Stimulated activated naive CD4-positive, alpha-beta T cell treated with Interleukin-2 at 50 U/mL for 16 hours (primary cell): Measurements from ENCODE around the gene COL23A1.
"Not testable (repeated sequence)": the region's sequence is repeated elsewhere in the genome, so short reads cannot be mapped to it uniquely, and the experiment has no call there.

ENCODE experiments used
- DNase-seq: peaks from one replicate; lab custom pipeline; 2025; lab: John Stamatoyannopoulos, UW

COL23A1 gene

DNA sequence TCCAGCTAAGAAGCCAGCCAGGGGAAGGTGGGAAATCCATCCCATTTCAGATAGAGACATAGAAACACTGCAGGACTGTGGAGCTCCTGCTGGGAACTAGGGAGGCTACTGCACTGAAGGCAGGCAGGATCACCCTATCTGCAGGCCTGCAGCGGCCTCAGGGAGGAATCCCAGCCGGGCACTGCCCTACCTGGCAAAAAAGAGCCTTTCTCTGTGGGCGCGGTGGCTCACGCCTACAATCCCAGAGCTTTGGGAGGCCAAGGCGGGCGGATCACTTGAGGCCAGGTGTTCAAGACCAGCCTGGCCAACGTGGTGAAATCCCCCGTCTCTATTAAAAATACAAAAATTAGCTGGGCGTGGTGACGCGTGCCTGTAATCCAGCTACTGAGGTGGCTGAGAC, 286.2 kb downstream of the COL23A1 start:
- no peak for DNase-seq

DNA sequence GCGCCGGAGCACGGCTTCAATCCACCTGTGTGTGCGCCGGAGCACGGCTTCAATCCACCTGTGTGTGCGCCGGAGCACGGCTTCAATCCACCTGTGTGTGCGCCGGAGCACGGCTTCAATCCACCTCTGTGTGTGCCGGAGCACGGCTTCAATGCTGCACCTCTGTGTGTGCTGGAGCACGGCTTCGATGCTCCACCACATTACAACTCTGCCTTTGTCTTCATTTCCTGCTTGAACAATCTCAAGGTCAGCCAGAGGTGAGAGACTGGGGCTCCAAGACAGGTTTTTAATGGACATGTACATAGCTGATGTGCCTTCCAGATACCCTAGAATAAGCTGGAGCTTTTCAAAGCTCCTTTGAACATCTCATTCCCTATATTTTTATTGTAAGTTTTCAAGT, 287.9 kb downstream of the COL23A1 start:
- not testable (repeated sequence) for DNase-seq

DNA sequence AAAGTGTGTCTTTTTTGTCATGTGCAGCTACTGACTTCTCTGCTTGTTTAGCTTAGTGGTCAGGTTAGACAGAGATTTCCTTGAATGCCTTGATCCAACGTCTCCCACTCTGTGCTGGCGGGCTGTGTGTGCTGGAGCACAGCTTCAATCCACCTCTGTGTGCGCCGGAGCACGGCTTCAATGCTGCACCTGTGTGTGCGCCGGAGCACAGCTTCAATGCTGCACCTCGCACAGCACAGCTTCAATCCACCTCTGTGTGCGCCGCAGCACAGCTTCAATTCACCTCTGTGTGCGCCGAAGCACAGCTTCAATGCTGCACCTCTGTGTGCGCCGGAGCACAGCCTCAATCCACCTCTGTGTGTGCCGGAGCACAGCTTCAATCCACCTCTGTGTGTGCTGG, 288.6 kb downstream of the COL23A1 start:
- no peak for DNase-seq

DNA sequence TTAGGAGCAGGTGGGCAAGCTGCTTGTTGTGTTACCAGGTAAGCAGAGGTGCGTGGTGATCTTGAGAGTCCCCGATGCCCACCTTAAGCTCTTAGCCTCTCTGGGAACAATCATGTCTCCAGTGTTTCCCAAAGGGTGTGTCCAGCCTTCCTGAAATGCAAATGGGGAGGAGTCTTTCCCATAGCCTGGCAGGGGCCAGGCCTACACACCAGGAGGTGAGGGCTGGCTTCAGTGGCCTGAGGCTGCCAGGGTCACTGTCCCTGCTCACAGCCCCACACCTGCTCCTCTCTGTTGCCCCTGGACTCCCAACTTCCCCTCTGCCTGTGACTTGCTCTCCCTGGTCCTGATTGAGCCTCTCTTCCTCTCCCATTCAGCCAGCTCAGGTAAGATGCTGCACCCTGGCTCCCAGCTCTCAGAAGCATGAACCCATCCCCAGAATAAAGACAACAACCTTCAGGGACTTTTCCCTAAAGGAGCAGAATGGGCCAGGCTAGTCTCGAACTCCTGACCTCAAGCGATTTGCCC, 291.8 kb downstream of the COL23A1 start:
- DNase-seq = no peak

DNA sequence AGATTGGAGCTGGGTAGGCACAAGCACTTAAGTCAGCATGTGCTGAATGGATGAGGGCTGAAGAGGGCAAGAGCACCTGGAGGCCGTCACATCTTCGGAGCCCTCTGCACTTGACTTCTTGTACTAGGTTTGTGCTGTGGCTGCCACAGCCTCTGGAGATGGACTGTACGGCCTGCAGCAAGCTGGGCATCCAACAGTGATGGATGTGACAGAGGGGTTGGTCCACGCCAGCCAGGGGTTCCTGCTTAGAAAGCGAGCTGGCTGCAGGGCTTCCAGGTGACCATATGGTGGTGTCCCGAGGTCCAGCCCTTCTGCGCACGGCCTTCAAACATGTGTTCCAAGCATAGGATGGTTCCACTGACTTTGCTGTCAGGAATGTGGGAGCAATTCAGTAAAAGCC, 292.4 kb downstream of the COL23A1 start:
- no peak for DNase-seq

DNA sequence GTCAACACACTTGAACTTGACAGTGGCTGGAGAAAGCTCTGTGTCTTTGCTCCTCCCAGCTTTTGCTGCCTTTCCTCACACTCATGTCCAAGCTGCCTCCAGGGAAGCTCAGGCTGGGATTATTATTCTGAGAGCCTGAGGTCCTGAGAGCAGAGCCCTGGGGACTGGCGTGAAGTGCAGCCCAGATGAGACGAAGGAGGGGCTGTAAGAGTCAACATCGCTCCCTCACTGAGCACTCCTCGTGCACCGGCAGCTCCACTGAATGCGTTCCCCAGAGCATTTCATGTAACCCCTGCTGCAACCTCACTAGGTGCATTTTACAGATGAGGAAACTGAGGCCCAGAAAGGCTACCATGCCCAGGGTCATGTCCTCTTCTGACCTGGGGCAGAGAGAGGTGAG, 294.1 kb downstream of the COL23A1 start:
- DNase-seq = no peak

DNA sequence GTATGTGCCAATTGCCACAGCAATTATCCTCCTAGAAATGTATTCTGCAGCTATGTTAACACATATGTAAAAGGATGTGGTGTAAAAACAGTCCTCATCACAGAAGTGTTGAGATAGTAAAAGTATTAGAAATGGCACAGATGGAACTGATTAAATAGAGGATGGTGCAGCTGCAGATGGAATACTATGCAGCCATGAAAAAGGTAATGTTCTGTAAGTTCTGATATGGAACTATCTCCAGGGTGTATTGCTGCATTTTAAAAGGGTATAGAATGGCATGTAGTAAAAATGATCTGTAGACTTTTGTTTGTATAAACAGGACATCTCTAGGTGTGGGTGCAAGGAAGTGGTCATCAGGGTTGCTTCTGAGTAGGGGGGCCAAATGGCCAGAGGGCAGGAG, 294.6 kb downstream of the COL23A1 start:
- DNase-seq = no peak

DNA sequence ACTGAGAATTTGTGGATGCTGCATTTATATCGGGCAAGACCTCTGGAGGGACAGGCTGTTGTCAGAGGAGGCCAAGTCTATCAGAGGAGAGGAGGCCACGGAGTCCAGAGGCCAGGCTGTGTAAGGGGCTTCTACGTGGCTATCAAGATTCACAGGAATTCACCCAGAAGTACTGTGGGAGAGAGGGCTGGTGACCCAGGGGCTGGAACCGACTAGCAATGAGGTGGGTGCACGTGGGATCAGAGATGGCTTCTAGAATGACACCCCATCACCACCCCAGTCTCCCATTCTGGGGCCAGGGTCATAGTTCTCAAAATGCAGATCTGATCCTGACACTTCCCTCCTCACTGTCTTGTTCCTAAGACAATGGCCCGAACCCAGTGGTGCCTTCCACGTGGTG, 296.4 kb downstream of the COL23A1 start:
- DNase-seq = no peak

DNA sequence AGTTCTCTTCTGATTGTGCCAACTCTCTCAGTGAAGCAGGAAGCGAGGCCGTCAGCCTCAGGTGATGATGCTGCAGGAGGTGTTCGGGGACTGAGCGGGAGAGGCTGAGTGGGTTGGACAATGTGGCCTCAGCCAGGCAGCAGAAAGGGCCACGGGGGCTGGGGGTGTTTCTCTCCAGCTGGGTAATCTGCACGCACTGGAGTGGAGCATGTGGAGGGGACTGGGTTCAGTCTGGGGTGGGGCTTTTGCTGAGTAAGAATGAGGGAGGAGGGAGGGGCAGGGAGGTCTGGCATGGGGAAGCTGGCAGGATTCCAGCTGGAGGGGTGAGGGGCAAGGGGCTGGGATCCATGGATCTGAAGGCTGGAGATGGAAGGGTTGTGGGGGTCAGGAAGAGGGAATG, 296.8 kb downstream of the COL23A1 start:
- no peak for DNase-seq

DNA sequence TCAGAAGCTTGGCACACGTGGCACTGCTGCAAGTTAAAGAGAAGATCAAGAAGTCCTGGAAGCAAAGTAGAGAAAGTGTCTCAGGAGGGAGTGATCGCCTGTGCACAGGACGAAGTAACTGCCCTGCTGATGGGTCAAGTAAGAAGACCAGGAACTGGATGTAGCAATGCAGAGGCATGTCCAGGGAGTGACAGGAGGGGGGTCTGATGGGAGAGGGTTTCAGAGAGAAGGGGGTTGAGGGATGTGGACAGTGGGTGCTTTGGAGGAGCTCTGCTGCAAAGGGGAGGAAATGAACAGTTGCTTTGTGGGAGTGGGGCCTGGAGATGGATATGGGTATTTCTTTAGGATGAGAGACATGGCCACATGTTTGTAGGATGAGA, 297.4 kb downstream of the COL23A1 start:
- no peak for DNase-seq

DNA sequence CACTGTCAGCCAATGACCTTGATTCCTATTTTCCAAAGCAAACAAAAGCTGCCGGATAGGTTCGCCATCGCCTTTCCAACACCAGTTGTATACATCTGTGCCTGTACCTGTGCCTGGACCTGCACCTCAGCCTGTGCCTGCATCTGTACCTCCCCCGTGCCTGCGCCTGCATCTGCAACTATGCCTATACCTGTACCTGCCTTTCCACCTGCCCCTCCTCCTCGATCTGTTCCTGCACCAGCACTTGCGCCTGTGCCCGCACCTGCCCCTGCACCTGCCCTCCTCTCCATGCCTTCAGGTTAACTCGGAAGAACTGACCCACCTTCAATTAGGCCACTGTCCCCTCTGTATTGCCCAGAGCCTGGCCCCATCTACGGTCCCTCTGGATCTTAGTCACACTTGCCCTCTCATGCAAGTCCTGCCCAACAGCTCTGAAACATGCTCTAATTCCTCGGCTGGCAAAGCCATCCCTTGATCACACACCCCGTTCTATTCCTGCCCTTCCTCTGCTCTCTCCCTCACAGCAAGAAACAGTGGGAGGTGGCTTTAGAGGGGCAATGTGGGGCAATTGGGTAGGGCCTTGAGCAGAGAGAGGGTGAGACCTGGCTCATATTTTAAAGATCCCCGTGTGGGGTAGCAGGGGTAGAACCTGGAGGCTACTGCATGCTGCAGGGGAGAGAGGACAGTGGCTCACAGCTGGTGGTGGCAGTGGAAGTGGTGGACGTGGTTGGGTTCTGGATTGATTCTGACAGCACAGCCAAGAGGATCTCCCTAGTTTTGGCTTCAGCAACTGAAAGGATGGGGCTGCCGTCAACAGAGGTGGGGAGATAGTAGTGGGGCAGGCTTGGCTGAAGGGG, 298.0 kb downstream of the COL23A1 start:
- no peak for DNase-seq

DNA sequence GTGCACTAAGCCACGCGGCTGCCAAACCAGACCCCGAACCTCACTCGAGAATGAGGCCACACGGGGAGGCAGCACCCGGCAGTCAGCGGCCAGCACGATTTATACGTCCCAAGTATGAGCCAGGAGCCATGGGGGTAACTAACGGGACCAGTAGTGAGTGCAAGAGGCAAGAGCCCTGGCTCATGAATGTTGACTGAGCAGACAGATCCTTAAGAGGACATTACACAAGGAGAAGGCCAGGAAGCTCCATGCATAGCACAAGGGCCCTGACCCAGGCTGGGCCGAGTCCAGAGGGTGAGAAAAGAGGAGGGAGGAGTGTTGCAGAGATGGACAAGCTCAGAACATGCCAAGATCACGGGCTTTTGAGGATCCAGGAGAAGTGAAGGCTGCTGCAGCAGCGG, 299.0 kb downstream of the COL23A1 start:
- no peak for DNase-seq

DNA sequence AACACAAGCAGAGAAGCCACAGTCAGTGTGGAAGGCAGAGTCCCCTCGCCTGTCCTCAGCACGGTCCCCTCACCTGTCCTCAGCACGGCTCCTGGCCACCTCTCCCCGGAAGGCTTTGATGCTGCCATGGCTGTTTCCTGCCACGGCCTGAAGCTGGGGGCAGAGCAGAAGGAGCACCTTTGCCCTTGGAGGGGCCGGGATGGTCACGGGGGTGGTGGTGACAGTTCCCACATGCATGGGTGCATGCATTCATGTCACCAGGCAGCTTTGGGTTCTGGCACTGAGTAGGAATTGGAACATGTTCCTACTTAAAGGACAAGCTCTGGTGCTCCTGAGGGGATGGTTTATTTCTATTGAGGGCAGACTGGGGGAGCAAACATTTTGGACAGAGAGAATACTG, 299.8 kb downstream of the COL23A1 start:
- no peak for DNase-seq

DNA sequence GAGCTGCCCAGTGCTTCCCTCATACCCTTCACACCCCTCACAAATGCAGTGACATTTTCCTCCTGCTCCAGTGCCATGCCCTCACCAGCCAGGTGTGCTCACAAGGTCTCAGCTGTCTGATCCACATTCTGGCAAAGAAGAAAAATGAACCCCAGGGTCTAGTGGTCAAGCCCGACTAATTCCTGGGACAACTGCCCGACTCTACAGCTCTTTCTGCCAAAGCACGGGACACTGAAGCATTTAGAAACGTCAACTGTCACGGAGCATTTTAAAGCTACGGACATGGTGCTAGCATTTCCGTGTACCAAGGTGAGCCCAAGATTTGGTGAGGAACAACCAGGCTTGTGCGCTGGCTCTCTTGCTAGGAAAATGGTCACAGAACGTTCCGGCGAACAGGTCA, 300.8 kb downstream of the COL23A1 start:
- no peak for DNase-seq

DNA sequence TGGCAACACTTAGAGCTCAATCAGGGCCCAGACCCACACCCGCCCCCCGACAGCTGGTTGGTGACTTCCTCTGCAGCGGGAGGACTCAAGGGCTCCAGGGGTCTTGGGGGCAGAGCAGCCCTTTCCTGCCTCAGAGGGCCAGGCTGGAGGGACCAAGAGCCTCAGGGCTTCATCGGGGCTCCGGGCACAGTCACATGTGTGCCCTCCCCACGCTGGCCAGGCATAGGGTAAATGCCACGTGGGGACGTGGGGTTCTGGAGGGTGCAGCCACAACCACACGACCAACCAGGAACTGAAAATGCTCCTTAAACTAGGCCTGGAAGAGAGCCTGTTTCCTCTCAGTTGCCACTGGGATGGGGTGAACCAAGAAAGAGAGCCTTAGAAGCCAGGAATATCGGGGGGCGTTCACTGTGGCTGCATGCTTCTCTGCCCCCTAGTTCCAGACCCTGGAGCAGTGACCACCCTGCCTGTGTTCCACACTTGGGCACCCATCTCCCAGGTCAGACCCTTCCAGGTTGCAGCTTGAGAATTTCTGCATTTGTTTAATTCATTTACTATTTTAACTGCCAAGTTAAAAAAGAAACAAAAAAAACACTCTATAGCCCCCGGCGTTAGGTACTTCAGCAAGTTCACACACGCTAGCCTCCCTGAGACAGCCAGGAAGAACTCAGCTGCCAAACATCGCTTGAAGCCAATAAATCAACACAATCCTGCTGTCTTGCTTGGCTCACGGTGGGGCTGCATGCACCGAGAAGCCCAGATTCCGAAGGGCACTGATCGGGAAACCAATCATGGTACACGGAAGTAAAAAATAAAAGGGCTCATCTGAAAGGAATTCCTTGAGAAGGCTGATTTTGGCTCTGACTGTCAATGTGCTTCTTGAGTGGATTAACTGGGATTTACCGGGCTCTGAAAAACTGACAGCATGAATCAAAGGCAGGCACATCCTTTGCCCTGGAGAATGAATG, 301.5 kb downstream of the COL23A1 start:
- DNase-seq = no peak

DNA sequence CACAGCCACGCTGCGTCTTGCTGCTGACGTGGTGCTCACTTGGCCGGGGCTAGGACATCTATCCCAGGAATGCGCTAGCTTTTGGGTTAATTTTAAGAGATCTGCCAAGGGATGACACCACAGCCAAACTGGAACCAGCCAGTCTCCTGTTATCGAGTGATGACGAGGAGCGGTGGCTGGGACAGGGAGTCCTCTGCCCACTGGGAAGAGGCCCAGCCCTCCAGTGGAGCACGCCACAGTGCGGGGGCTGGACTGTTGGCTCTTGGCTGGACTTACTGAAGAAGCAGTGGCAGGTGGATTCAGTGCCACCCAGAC, 302.4 kb downstream of the COL23A1 start:
- DNase-seq = no peak

DNA sequence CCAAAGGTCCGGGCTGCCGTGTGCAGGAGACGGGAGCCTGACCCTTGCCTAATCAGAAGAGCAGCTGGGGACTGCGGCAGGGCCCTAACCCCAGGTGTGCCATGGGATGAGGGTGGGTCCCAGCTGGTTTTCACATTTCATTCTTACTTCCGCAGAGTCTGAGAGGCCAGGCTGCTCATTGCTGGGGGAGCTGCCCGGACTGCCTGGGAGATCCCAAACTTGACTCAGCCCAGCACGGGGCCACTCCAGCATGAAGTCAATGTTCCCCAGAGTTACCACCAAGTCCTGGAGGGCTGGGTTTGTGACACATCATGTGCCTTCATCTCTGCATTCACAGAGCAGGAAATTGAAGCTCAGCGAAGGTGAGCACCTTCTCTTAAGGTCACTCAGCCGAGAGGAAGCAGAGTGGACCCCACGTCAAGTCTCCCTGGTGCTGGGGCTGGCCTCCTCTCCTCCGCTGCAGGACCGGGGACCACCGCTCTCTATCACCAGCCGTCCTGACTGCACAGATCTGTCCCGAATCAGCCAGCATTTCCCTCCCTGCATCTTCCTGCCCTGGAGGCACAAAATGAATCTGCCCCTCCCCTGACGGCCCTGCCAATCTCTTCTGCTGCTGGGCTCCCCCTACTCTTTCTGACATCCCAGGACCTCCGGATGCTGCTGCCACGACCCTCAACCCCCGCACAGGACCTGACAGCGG, 303.0 kb downstream of the COL23A1 start:
- DNase-seq = no peak

DNA sequence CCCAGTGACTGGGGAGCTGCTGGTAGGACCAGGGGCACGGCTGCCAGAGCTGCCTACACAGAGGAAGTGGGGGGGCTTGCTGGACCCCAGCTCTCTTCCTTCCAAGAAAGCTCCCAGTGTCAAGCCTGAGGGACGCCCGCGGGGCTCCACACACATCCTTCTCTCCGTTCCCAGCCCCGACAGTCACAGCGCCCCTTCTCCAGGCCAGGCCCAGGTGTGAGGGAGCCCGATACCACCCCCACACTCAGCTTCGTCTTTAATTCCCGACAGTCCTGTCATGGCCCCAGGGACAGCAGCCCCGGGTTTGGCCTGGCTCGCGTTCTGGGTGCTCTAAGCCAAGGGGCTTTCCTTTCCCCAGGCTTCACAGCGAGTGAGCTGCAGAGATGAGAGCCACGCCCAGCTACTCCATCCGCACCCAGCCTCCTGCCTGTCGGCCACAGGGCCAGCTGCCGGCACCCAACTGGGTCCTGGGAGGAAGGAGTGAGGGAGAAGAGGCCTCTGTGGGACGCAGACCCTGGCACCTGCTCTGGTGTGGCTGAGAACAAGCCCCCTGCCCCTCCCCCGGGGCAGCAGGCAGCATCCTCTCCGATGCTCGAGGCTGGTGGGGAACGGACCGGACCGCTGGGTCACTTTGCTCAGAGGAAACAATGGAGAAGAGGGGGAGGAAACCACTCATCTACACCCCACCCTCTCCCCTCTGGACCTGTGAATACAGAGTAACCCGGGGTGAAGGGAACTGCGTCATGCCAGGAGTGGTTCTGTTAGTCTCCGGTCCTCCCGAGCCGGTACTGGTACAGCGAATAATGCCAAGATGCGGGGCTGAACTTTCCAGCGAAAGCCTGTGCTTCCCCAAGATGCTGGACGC, 303.7 kb downstream of the COL23A1 start:
- DNase-seq = no peak

DNA sequence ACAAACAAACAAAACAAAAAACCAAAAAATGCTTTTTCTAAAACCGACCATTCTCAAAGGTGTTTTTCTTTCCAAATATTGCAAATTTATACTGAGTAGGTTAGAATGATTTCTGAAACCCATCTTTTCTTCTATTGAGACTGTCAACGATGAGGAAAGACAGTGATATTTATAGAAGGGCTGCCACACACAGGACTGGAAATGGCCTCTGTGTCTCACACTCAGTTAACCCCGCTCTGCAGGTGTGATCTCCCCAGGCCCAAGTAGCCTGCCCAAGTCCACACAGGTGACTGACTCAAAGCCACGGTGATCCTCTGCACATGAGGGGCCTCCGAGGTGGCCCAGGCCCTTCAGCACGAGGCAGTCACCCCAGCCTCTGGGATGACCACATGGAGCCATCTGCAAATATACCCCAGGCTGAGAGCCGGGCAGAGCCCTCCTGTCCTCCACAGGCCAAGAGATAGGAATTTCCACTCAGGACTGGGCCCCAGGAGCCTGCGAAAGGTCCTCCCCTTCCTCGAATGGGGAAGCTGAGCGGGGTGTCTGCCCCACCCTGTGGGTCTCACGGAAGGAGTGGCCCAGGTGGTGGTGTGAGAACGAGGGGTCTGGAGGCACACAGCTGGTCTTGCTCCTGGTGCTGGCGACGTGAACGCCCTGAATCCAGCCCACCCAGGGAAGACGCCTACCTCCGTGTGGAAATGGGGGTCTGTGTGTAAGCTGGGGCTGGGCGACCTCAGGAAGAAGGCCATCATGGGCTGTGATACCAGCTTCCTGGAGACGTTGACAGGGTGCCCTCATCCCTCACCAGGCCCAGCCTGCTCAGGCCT, 304.6 kb downstream of the COL23A1 start:
- DNase-seq = no peak

DNA sequence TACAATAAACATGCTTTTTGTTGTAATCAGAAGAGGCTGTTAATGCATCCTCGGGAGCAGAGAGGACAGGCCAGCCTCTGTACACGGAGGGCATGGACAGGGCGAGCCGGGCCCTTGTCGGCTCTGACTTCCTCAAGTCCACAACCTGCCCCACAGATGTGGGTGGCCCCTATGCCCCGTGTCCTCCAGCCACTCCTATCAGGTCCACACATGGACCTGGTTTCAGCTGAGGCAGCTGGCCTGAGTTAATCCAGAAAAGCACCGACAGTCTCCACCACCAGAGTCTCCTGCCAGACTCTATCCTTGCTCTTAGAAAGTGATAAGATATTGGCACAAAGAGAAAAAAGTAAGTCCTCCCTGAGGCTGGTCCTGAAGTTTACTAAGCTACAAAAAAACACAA, 305.2 kb downstream of the COL23A1 start:
- no peak for DNase-seq
